Panc1 (cell line): ENCODE data around the gene COL27A1. TPM values are rescaled to one million over a fixed set of nuclear protein-coding genes. Genes with fewer than 3 reads are reported as not detected.

Experiments used
- ATAC-seq: fragments of 200-7000 bp; cut with Tn5 transposase; 2 replicates; pipeline ENCODE4 v1.9.1; 2020; ENCODE audit warnings: mild to moderate bottlenecking, moderate library complexity
- BruUV-seq: library from RNA; stranded (reverse); fragments of 400-500 nt; replicated peaks from 2 replicates; lab custom pipeline; 2021; lab: Mats Ljungman, UMichigan
- CTCF ChIA-PET: fragments of 300-600 bp; sonication (Branson Sonifier 250); formaldehyde crosslinking; loops from one replicate; lab custom pipeline; 2022; ENCODE audit warnings: antibody characterized with exemption; lab: Charles Lee
- POLR2A ChIA-PET: fragments of 300-600 bp; sonication (Branson Sonifier 250); formaldehyde crosslinking; loops from one replicate; lab custom pipeline; 2022; ENCODE audit warnings: antibody characterized with exemption; lab: Charles Lee
- DNase-seq: peaks from one replicate; pipeline ENCODE4 v3.0.0-alpha.2; 2010; ENCODE audit warnings: low read depth, low spot score
- H3K27ac ChIP-seq: 2 replicates; pipeline ENCODE4 v1.5.1; 2011; ENCODE audit warnings: mild to moderate bottlenecking, low read length, inconsistent platforms
- H3K27me3 ChIP-seq: fragments of 200-500 bp; sonication (Bioruptor generic); 2 replicates; pipeline ENCODE4 v1.6.0; 2014; ENCODE audit warnings: low read length, inconsistent platforms; ENCODE audit not compliant: control insufficient read depth, insufficient read depth
- H3K36me3 ChIP-seq: fragments of 200-500 bp; sonication (Bioruptor generic); 2 replicates; pipeline ENCODE4 v1.5.1; 2014; ENCODE audit warnings: inconsistent platforms, mild to moderate bottlenecking, low read length, moderate library complexity; ENCODE audit not compliant: control insufficient read depth, insufficient read depth
- H3K4me1 ChIP-seq: 2 replicates; pipeline ENCODE4 v1.5.1; 2011; ENCODE audit warnings: inconsistent platforms, mild to moderate bottlenecking, low read length, moderate library complexity; ENCODE audit not compliant: control insufficient read depth, insufficient read depth
- H3K4me3 ChIP-seq, 2 experiments: 2 replicates each; pipeline ENCODE4 v1.5.1; 2011 to 2012; ENCODE audit warnings: low read depth in 2 of 2, low read length in 2 of 2, mild to moderate bottlenecking in 2 of 2, inconsistent platforms in 1 of 2, moderate library complexity in 1 of 2
- H3K9me3 ChIP-seq: fragments of 200-500 bp; sonication (Bioruptor generic); 2 replicates; pipeline ENCODE4 v1.5.1; 2014; ENCODE audit warnings: low read depth, mild to moderate bottlenecking, inconsistent platforms, low read length, moderate library complexity; ENCODE audit not compliant: control insufficient read depth, insufficient read depth
- POLR2AphosphoS5 ChIP-seq: IDR thresholded peaks from 2 replicates; pipeline ENCODE4 v1.6.1; 2012; ENCODE audit warnings: mild to moderate bottlenecking, low read depth, low read length, moderate library complexity
- SIN3A ChIP-seq: IDR thresholded peaks from 2 replicates; pipeline ENCODE4 v1.6.1; 2012; ENCODE audit warnings: low read depth, mild to moderate bottlenecking, low read length, moderate library complexity, borderline replicate concordance; ENCODE audit not compliant: insufficient read depth
- TCF7L2 ChIP-seq: IDR thresholded peaks from 2 replicates; pipeline ENCODE4 v1.6.1; 2011; ENCODE audit warnings: mild to moderate bottlenecking, low read depth, low read length, inconsistent platforms
- in situ Hi-C: cut with HindIII; loops from 2 replicates; pipeline ENCODE4 v1.10.0; 2016; ENCODE audit warnings: low sequenced_read_pairs, low pct_unique_long_range_greater_than_20kb
- intact Hi-C: fragments of 100-400 bp; cut with micrococcal nuclease; formaldehyde crosslinking; loops from one replicate; pipeline ENCODE4 v1.10.0; 2022; ENCODE audit not compliant: unreplicated experiment
- total RNA-seq: library from RNA; stranded (reverse); gene quantifications from one replicate; pipeline ENCODE4 v1.2.1, GENCODE V29; 2021; ENCODE audit not compliant: unreplicated experiment
- TF ChIP-seq, protein P1 (sequence below), 2 experiments: IDR thresholded peaks; 2 replicates each; pipeline ENCODE4 v1.6.1; 2011 to 2012; ENCODE audit warnings: low read depth in 2 of 2, control low read depth in 1 of 2, low read length in 1 of 2, mild to moderate bottlenecking in 1 of 2, moderate library complexity in 1 of 2; ENCODE audit not compliant: insufficient read depth in 1 of 2
- TF ChIP-seq, protein P2 (sequence below): fragments of 450-650 bp; IDR thresholded peaks from 2 replicates; pipeline ENCODE4 v1.5.1; 2017; ENCODE audit warnings: mild to moderate bottlenecking

COL27A1 gene
- total RNA-seq, 1 experiment from 2014 or later = 5.1 TPM

DNA sequence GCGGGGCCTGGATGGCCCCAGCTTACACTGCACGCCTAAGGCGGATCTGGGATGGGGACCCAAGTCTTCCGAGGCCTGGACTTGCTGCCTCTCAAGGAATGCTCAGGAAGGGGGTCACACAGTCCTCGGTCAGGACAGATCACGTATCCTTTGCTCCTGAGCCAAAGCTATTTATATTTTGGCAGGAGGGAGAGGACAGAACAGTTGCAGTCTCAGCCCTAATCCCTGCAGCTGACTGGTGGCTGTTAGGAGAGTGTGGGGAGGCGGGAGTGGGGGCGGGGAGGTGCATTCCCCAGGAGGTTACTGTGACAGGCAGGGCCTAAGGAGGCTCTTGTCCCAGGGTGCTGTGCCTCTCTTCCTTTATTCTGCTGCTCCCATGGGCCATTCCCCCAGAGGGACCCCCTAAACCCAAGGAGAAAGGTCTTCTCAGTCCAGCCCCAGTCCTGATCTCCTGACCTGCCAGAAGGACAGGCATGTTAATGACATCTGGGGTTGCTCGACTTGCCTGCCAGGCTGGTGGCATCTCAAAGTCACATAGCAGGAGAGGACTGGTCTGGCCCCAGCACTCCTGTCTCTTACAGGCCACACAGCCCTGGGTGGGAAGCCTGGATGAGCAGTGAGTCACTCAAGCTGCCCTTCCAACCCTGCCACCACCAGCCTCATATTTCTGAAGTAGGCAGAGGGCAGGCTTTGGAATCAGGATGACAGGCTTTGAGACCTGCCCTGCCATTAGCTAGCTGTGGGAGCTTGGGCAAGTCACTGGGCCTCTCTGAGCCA lies 51.9 kb downstream of the COL27A1 start:
- CTCF ChIA-PET = no interaction called here
- H3K36me3 ChIP-seq = no peaks in the 10 kb centered on the region
- DNase-seq (no peak), ATAC-seq (no peak)
- TF ChIP-seq, protein P1, sequence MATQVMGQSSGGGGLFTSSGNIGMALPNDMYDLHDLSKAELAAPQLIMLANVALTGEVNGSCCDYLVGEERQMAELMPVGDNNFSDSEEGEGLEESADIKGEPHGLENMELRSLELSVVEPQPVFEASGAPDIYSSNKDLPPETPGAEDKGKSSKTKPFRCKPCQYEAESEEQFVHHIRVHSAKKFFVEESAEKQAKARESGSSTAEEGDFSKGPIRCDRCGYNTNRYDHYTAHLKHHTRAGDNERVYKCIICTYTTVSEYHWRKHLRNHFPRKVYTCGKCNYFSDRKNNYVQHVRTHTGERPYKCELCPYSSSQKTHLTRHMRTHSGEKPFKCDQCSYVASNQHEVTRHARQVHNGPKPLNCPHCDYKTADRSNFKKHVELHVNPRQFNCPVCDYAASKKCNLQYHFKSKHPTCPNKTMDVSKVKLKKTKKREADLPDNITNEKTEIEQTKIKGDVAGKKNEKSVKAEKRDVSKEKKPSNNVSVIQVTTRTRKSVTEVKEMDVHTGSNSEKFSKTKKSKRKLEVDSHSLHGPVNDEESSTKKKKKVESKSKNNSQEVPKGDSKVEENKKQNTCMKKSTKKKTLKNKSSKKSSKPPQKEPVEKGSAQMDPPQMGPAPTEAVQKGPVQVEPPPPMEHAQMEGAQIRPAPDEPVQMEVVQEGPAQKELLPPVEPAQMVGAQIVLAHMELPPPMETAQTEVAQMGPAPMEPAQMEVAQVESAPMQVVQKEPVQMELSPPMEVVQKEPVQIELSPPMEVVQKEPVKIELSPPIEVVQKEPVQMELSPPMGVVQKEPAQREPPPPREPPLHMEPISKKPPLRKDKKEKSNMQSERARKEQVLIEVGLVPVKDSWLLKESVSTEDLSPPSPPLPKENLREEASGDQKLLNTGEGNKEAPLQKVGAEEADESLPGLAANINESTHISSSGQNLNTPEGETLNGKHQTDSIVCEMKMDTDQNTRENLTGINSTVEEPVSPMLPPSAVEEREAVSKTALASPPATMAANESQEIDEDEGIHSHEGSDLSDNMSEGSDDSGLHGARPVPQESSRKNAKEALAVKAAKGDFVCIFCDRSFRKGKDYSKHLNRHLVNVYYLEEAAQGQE (IDR thresholded peaks at IDR 0.05; ENCODE audit: insufficient read depth in 1 of 2, low read depth in 2 of 2, low read length in 1 of 2) = no peak
- TF ChIP-seq, protein P2, sequence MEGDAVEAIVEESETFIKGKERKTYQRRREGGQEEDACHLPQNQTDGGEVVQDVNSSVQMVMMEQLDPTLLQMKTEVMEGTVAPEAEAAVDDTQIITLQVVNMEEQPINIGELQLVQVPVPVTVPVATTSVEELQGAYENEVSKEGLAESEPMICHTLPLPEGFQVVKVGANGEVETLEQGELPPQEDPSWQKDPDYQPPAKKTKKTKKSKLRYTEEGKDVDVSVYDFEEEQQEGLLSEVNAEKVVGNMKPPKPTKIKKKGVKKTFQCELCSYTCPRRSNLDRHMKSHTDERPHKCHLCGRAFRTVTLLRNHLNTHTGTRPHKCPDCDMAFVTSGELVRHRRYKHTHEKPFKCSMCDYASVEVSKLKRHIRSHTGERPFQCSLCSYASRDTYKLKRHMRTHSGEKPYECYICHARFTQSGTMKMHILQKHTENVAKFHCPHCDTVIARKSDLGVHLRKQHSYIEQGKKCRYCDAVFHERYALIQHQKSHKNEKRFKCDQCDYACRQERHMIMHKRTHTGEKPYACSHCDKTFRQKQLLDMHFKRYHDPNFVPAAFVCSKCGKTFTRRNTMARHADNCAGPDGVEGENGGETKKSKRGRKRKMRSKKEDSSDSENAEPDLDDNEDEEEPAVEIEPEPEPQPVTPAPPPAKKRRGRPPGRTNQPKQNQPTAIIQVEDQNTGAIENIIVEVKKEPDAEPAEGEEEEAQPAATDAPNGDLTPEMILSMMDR = no peak
- TF ChIP-seq TCF7L2 (no peak), SIN3A (no peak), POLR2AphosphoS5 (no peak)
- BruUV-seq = no TSS peak
- in situ Hi-C loops = no loop called here
- intact Hi-C loops = no loop called here
- POLR2A ChIA-PET = no interaction called here
- H3K4me3 ChIP-seq = no peak overlapping the region
- no peaks in the 10 kb centered on the region for H3K9me3 ChIP-seq
- no peaks in the 10 kb centered on the region for H3K27me3 ChIP-seq
- no peak overlapping the region for H3K27ac ChIP-seq
- no peaks in the 10 kb centered on the region for H3K4me1 ChIP-seq

DNA sequence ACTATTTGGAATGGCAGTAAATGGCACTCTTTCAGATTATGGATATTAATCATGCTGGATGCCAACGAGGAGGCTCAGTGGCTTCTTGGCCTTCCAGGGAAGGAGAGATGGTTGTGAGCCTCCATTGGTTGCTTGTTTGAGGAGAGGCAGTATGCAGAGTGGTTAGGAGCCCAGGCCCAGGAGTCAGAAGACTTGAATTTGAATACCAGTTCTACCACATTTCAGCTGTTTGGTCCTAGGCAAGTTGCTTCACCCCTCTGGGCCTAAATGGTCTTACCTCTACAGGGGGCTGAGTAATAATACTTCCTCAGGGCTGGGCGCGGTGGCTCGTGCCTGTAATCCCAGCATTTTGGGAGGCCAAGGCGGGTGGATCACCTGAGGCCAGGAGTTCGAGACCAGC lies 52.5 kb downstream of the COL27A1 start:
- H3K9me3 ChIP-seq = no peaks in the 10 kb centered on the region
- no peak overlapping the region for H3K4me3 ChIP-seq
- ATAC-seq (no peak), DNase-seq (no peak)
- in situ Hi-C loops (no loop called here), intact Hi-C loops (no loop called here)
- no peak overlapping the region for H3K27ac ChIP-seq
- ChIA-PET CTCF (no interaction called here), POLR2A (no interaction called here)
- no peaks in the 10 kb centered on the region for H3K36me3 ChIP-seq
- no peak for TF ChIP-seq SIN3A
- TF ChIP-seq POLR2AphosphoS5 = no peak
- no peak for TF ChIP-seq TCF7L2
- TF ChIP-seq, protein P1 (IDR thresholded peaks at IDR 0.05; ENCODE audit: insufficient read depth in 1 of 2, low read depth in 2 of 2, low read length in 1 of 2) = no peak
- TF ChIP-seq, protein P2 = no peak
- no peaks in the 10 kb centered on the region for H3K4me1 ChIP-seq
- H3K27me3 ChIP-seq = no peaks in the 10 kb centered on the region
- no TSS peak for BruUV-seq
